GM23338 (cell line): ENCODE results near the gene UCMA.

ENCODE experiments used
- CREB1 ChIP-seq: fragments of 250-450 bp; sonication (Bioruptor Pico); IDR thresholded peaks from 2 replicates; pipeline ENCODE4 v1.5.0; 2020; ENCODE audit warnings: low read depth, mild to moderate bottlenecking, moderate library complexity
- EZH2 ChIP-seq: fragments of 200-600 bp; sonication (generic); IDR thresholded peaks from one replicate; pipeline ENCODE4 v1.8.0; 2017; ENCODE audit warnings: antibody characterized with exemption, mild to moderate bottlenecking, low read depth; ENCODE audit not compliant: unreplicated experiment
- EZH2phosphoT487 ChIP-seq: fragments of 200-600 bp; sonication (generic); IDR thresholded peaks from one replicate; pipeline ENCODE4 v1.8.1; 2018; ENCODE audit warnings: antibody characterized with exemption; ENCODE audit not compliant: unreplicated experiment
- JUNB ChIP-seq: IDR thresholded peaks from one replicate; pipeline ENCODE4 v1.6.1; 2016; ENCODE audit warnings: antibody characterized with exemption; ENCODE audit not compliant: unreplicated experiment
- POLR2AphosphoS5 ChIP-seq: IDR thresholded peaks from 2 replicates; pipeline ENCODE4 v1.6.1; 2016; ENCODE audit warnings: antibody characterized with exemption, low read depth
- REST ChIP-seq: IDR thresholded peaks from one replicate; pipeline ENCODE4 v1.6.1; 2018; ENCODE audit warnings: antibody characterized with exemption; ENCODE audit not compliant: unreplicated experiment
- STAT1 ChIP-seq: IDR thresholded peaks from one replicate; pipeline ENCODE4 v1.6.1; 2016; ENCODE audit warnings: antibody characterized with exemption; ENCODE audit not compliant: unreplicated experiment
- ZNF114 ChIP-seq: fragments of 250-450 bp; sonication (Bioruptor Pico); IDR thresholded peaks from 2 replicates; pipeline ENCODE4 v1.5.0; 2020; ENCODE audit warnings: mild to moderate bottlenecking, moderate library complexity
- TF ChIP-seq, protein P1 (sequence below), 2 experiments: fragments of 200-600 bp in 1 of 2; sonication (generic) in 1 of 2; conservative IDR thresholded peaks; 2 replicates each; pipeline versions ENCODE4 v1.5.1 to v1.6.1; 2016 to 2017; ENCODE audit warnings: antibody characterized with exemption in 2 of 2, low read depth in 2 of 2, mild to moderate bottlenecking in 2 of 2, moderate library complexity in 1 of 2
- TF ChIP-seq, protein P2 (sequence below): IDR thresholded peaks from 2 replicates; pipeline ENCODE4 v1.6.1; 2016; ENCODE audit warnings: antibody characterized with exemption

DNA sequence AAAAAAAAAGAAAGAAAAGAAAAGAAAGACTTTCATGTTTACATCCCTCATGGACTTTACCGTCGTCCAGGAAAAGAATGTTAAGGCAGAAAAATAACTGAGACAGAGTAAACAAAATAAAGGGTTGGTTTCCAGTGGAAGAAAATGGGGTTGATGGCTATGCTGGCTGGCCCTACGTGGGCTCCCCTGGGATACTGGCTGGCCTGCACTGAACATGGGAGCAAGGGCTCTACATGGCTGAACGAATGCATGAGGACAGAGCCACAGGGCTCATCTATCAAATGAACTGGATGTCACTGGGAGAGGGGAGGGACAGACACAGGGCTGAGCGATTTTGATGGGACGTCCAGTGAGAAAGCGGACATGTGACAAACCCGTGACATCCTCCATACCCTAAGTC lies 2.5 kb upstream of the UCMA start:
- no peak for TF ChIP-seq REST
- TF ChIP-seq, protein P1, sequence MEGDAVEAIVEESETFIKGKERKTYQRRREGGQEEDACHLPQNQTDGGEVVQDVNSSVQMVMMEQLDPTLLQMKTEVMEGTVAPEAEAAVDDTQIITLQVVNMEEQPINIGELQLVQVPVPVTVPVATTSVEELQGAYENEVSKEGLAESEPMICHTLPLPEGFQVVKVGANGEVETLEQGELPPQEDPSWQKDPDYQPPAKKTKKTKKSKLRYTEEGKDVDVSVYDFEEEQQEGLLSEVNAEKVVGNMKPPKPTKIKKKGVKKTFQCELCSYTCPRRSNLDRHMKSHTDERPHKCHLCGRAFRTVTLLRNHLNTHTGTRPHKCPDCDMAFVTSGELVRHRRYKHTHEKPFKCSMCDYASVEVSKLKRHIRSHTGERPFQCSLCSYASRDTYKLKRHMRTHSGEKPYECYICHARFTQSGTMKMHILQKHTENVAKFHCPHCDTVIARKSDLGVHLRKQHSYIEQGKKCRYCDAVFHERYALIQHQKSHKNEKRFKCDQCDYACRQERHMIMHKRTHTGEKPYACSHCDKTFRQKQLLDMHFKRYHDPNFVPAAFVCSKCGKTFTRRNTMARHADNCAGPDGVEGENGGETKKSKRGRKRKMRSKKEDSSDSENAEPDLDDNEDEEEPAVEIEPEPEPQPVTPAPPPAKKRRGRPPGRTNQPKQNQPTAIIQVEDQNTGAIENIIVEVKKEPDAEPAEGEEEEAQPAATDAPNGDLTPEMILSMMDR (conservative IDR thresholded peaks at IDR 0.05; ENCODE audit: low read depth in 2 of 2): no peak
- no peak for TF ChIP-seq CREB1 (CRISPR knock-in tag)
- TF ChIP-seq EZH2: no peak
- no peak for TF ChIP-seq STAT1
- no peak for TF ChIP-seq POLR2AphosphoS5
- no peak for TF ChIP-seq EZH2phosphoT487
- TF ChIP-seq, protein P2, sequence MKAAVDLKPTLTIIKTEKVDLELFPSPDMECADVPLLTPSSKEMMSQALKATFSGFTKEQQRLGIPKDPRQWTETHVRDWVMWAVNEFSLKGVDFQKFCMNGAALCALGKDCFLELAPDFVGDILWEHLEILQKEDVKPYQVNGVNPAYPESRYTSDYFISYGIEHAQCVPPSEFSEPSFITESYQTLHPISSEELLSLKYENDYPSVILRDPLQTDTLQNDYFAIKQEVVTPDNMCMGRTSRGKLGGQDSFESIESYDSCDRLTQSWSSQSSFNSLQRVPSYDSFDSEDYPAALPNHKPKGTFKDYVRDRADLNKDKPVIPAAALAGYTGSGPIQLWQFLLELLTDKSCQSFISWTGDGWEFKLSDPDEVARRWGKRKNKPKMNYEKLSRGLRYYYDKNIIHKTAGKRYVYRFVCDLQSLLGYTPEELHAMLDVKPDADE: no peak
- no peak for TF ChIP-seq JUNB
- TF ChIP-seq ZNF114: no peak
